ENCODE data around the gene LZTR1.
"Not testable (repeated sequence)": the region's sequence is repeated elsewhere in the genome, so short reads cannot be mapped to it uniquely, and the experiment has no call there.

GRCh38 chr22:21039158-21039557, 57.1 kb downstream of the LZTR1 start:
- not testable (repeated sequence) for TF ChIP-seq CTCF (IDR thresholded peaks at IDR 0.05; ENCODE audit: poor library complexity); EZH2 (IDR thresholded peaks at IDR 0.05; ENCODE audit: borderline replicate concordance); EZH2phosphoT487 (IDR thresholded peaks at IDR 0.05; ENCODE audit: low read depth, severe bottlenecking, unreplicated experiment)

Data from hepatocyte (in vitro differentiated cells).